Ecto neural progenitor cell (in vitro differentiated cells): ENCODE results near the gene APOD.

ENCODE experiments used
- DNase-seq: peaks from one replicate; pipeline ENCODE4 v3.0.0-alpha.2; 2018; ENCODE audit warnings: low spot score

The APOD gene

GRCh38 chr3:195587406-195587805, 3.7 kb upstream of the APOD start:
- no peak for DNase-seq

GRCh38 chr3:195584543-195584870, 767 bp upstream of the APOD start:
- DNase-seq: no peak

GRCh38 chr3:195582947-195583346, 793 bp downstream of the APOD start:
- DNase-seq: no peak

- no peak for DNase-seq
Observed at GRCh38 chr3:195580744-195581443, 2.8 kb downstream of the APOD start.

GRCh38 chr3:195579281-195579680, 4.5 kb downstream of the APOD start:
- no peak for DNase-seq

- no peak for DNase-seq
Observed at GRCh38 chr3:195578565-195578964, 5.2 kb downstream of the APOD start.

GRCh38 chr3:195577645-195578177, 6.0 kb downstream of the APOD start:
- no peak for DNase-seq

- no peak for DNase-seq
Observed at GRCh38 chr3:195574497-195575304, 9.0 kb downstream of the APOD start.

GRCh38 chr3:195573611-195574496, 9.9 kb downstream of the APOD start:
- DNase-seq: no peak

- DNase-seq: no peak
Observed at GRCh38 chr3:195571361-195571760, 12.4 kb downstream of the APOD start.

GRCh38 chr3:195570912-195571311, 12.8 kb downstream of the APOD start:
- no peak for DNase-seq

GRCh38 chr3:195570344-195570743, 13.4 kb downstream of the APOD start:
- no peak for DNase-seq

GRCh38 chr3:195568630-195569029, 15.1 kb downstream of the APOD start:
- DNase-seq: no peak

GRCh38 chr3:195566797-195567196, 16.9 kb downstream of the APOD start:
- DNase-seq: no peak

GRCh38 chr3:195565716-195566115, 18.0 kb downstream of the APOD start:
- DNase-seq: no peak

- DNase-seq: no peak
Observed at GRCh38 chr3:195563317-195563716, 20.4 kb downstream of the APOD start.

- no peak for DNase-seq
Observed at GRCh38 chr3:195559723-195560409, 23.9 kb downstream of the APOD start.

- no peak for DNase-seq
Observed at GRCh38 chr3:195558602-195559001, 25.1 kb downstream of the APOD start.

GRCh38 chr3:195557322-195557721, 26.4 kb downstream of the APOD start:
- DNase-seq: no peak

GRCh38 chr3:195556390-195556789, 27.4 kb downstream of the APOD start:
- no peak for DNase-seq

GRCh38 chr3:195555110-195555509, 28.6 kb downstream of the APOD start:
- no peak for DNase-seq

- DNase-seq: no peak
Observed at GRCh38 chr3:195554458-195554857, 29.3 kb downstream of the APOD start.
